Fibroblast of the aortic adventitia (primary cell): Measurements from ENCODE around the gene KLHL33. TPM values are rescaled to one million over a fixed set of nuclear protein-coding genes. Genes with fewer than 3 reads are reported as not detected.

Source experiments
- DNase-seq: peaks from one replicate; pipeline ENCODE4 v3.0.0-alpha.2; 2010; ENCODE audit warnings: low read depth
- H3K4me3 ChIP-seq: 2 replicates; pipeline ENCODE4 v1.5.1; 2011; ENCODE audit warnings: low read depth, mild to moderate bottlenecking, control low read depth, low read length, moderate library complexity
- total RNA-seq: library from RNA; depleted of rRNA; stranded (reverse); fragments of >200 nt; gene quantifications from 2 replicates; pipeline ENCODE4 v1.2.3, GENCODE V29; 2012; ENCODE audit warnings: low replicate concordance
- TF ChIP-seq, protein P1 (sequence below): IDR thresholded peaks from 2 replicates; pipeline ENCODE4 v1.5.1; 2011; ENCODE audit warnings: mild to moderate bottlenecking, low read length, control low read depth, inconsistent platforms; ENCODE audit not compliant: insufficient read depth

KLHL33 gene
- total RNA-seq, 1 donor: 0.18 TPM

DNA sequence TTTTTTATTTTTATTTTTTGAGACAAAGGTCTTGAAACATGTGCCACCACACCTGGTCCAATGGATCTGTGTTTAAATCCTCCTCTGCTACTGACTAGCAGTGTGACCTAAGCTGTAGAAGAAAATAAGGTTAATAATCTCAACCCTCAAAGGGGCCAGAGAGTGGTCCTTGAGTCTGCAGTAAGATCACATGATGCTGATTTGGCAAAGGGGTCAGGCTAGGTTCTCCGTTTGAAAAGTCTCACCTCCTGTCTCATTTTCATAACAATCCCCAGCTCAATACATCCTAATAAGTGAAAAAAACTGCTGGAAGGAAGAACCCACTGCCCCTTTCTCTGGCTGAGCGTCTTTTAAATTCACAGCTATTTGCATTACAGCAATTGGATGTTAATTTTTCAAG is 14.7 kb downstream of the KLHL33 start:
- no peak for DNase-seq
- TF ChIP-seq, protein P1, sequence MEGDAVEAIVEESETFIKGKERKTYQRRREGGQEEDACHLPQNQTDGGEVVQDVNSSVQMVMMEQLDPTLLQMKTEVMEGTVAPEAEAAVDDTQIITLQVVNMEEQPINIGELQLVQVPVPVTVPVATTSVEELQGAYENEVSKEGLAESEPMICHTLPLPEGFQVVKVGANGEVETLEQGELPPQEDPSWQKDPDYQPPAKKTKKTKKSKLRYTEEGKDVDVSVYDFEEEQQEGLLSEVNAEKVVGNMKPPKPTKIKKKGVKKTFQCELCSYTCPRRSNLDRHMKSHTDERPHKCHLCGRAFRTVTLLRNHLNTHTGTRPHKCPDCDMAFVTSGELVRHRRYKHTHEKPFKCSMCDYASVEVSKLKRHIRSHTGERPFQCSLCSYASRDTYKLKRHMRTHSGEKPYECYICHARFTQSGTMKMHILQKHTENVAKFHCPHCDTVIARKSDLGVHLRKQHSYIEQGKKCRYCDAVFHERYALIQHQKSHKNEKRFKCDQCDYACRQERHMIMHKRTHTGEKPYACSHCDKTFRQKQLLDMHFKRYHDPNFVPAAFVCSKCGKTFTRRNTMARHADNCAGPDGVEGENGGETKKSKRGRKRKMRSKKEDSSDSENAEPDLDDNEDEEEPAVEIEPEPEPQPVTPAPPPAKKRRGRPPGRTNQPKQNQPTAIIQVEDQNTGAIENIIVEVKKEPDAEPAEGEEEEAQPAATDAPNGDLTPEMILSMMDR: no peak
- H3K4me3 ChIP-seq: no peak overlapping the region

DNA sequence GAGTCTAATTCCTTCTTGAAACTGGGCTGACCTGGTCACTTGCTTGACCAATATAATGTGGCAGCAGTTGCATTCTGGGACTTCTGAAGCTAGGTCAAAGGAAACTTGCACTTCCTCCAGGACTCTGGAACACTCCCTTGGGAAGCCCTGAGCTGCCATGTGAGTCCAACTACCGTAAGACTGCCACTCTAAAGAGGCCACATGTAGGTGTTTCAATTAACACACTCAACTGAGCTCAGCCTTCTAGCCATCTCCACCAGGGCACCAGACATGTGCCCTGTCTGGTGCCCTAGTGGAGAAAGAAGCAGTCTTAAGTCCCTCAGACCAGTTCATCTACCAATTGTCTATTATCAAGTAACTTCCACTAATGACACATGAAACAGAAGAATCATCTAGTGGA is 16.5 kb downstream of the KLHL33 start:
- TF ChIP-seq, protein P1: no peak
- DNase-seq: no peak
- no peak overlapping the region for H3K4me3 ChIP-seq

DNA sequence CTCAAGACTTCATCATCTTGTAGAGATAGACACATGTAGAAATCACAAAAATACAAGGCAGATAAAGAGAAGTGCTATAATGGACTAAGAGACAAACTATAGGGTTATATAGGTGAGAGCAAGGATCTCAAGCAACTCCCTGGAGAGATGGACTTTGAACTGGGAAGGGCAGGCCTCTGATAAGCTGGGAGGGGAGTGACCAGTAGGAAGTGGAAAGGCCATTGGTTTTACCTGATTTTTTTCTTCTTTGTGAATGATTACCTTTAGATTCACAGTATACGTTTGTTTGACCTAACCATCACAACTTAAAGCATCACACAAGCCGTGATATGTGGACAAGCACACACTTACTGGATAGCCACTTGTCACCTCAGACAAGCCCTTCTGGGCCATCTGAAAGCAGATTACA is 17.5 kb downstream of the KLHL33 start:
- H3K4me3 ChIP-seq: no peak overlapping the region
- TF ChIP-seq, protein P1: no peak
- no peak for DNase-seq

DNA sequence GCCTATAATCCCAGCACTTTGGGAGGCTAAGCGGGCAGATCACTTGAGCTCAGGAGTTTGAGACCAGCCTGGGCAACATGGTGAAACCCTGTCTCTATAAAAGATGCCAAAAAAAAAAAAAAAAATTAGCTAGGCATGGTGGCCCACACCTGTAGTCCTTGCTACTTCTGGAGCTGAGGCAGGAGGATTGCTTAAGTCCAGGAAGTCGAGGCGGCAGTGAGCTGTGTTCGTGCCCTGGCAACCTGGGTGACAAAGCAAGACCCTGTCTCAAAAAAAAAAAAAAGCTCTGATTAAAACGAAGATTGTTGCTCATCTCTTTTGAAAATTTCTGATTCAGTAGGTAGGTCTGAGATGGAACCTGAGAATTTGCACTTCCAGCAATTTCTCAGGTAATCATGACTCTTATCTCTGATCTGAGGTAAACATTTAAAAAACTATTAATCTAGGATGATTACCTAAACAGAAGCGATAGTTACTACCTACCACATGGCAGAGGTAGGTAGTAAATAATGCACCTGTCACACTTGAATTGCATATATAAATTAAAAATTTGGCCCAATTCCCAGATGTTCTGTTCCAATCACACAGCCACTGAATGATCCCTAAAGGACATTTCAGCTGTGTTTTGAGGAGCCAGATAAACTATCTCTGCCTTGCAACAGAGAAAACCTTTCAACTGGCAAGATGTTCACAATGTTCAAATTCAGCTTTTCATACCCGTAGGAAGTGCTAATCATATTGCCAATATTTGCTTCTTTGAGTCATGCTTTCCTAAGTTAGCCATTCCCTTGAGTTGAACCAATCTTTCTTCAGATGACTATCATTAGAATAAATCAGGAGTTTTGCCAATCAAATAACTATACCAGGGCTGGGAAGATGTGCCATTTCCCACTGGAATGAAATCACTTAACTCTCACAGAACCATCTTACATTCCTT is 18.4 kb downstream of the KLHL33 start:
- no peak for DNase-seq
- TF ChIP-seq, protein P1: no peak
- H3K4me3 ChIP-seq: no peak overlapping the region

DNA sequence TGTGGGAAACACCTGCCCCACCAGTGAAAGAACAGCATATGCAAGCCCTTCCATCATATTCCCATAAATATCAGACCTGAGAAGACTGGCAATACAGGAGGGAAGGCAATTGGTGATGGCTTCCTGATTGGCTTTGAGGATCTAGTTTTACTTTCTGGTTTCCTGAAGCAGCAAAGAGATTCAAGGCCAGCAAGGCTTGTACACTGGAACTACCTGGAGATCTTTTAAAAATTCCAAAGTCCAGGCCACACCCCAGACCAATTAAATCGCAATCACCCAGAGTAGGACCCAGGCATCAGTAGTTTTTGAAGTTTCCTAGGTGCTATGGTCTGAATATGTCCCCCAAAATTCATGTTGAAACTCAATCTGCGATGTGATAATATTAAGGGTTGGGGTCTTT is 19.7 kb downstream of the KLHL33 start:
- DNase-seq: no peak
- TF ChIP-seq, protein P1: no peak
- no peak overlapping the region for H3K4me3 ChIP-seq

DNA sequence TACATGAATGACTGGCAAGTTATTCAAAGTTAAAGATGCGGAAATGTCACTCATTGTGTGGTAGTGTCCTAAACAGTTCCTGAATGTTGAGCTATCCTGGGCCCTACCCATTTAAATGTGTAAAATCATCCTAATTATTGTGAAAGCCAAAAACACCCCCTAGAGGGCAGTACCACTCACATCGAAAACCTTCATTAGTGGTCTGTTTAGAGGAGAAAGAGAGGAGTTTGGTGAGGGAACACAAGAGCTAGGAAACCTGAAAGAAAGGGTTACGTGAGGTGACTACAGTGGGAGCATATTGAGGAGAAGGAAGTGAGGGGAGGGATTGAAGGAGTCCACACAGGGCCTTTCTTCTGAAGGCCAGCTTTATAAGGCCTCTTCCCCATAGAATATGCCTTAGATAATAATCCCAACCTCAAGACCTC is 20.2 kb downstream of the KLHL33 start:
- peak; percentile 72 for DNase-seq
- H3K4me3 ChIP-seq: no peak overlapping the region
- TF ChIP-seq, protein P1: peak; percentile 69
